NCI-H1417 treated with DMSO at 0.1 percent for 48 hours (cell line): Measurements from ENCODE around the gene HNRNPL.

Source experiments
- DNase-seq: peaks from one replicate; lab custom pipeline; 2025; lab: John Stamatoyannopoulos, UW

HNRNPL gene

DNA sequence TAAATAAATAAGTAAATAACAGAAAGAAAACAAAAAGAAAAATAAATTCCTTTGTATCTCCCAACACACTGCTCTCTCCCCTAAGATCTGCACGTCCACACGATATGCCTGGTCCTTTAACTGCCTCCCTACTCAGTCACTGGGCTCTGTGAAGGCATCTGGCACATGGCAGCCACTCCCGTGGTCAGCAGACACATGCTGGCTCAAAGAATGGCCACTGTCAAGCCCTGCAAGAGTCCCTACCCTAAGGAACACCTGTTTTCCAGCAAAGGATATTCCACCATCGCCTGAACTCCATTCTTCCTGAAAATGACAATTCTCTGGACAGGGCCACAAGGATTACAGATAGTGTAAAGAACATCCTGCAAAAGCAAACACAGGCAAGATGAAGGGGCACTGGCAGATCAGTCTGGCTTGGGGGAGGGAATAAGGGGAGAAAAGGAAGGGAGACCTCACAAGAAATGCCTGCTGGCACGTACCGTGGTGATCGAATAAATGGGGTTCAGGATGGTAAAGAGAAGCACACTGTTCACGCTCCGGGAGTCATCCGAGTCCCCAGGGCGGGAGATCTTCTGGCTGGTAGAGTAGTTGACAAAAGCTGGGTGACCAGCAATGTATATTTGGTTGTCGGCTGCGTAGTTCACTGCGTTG lies 4.3 kb downstream of the HNRNPL start:
- no peak for DNase-seq

DNA sequence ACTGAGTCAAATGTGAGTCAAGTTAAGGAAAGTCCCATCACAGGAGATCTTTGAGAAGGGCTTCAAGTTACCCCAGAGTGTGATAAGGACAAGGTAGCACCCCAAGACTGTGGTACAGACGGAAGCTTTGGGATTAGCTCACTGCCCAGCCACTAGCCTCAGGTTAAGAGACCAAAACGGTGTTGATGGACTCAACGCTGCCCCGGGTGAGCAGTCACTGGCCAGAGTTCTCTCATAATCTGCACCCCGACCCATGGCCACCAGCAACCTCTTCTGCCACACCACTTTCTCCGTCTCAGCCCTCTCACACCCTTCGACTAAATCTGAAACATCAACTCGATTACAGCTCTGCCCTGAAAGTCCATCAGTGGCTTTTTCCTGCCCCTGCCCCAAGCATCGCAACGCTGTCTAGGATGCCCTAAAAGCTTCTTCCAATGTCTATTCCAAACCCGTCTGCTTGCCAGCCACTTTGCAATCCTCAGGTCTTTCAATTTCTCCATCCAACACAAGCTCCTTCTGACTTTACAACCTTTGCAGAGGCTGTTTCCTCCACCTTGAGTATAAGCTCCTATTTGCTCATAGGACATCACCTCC lies 5.6 kb downstream of the HNRNPL start:
- no peak for DNase-seq

DNA sequence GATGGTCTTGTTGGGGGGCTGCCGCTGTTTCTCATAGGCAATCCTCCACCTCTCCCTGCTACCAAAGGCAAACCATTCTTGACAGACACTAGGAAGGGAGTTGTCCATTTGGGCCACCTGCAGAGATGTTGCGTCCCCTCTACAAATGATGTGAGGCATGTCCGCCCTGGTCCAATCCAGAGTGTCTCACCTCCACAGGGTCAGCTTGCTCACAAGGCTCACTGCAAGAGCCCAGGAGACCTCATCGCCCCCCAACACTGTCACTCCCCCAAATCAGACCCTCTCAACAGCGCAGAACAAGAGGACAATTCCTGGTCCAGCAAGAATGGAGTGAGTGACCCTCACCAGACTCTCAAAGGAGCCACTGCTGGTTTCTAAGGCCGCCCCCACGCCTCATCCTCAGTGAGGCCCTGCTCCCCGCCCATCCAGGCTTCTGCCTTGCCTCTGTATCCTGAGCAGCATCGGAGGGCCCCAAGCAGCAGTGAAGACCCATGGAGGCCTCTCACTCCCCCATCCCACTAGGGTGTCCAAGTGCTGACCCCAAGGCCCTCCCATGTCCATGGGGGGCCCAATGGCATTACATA lies 6.5 kb downstream of the HNRNPL start:
- no peak for DNase-seq

DNA sequence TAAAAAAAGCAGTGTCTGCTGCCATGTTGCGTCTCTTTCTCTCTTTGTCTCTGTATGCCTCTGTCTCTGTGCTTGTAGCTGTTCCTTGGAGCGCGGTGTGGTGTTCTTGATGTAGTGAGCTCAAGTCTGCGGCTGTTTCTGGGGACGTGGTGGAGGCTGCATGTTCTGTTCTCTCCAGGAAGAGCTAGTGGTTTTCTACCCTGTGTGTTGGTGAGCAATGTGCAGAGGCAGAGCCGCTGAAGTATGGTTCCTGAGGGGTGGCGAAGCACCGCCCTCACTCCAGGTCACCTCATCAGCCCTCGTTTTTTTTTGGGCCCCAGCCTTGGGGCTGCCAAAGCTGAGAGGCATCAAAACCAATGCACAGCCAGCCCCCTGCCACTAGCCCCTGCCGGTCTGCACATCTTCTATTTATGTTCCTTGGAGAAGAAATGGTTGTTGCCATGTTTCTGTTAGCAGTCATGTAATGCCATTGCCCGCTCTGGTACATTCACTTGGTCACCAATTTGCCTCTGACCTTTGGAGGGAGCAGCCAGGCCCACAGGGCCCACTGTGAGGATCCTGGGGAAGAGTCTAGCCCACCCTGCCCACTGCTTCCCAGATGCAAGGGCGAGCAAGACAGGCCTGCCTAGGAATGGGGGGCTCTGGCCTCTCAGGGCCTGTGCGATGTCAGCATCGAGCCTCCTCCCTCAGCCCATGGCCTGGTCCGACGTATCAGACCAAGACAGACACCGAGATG lies 7.2 kb downstream of the HNRNPL start:
- DNase-seq, result no peak

DNA sequence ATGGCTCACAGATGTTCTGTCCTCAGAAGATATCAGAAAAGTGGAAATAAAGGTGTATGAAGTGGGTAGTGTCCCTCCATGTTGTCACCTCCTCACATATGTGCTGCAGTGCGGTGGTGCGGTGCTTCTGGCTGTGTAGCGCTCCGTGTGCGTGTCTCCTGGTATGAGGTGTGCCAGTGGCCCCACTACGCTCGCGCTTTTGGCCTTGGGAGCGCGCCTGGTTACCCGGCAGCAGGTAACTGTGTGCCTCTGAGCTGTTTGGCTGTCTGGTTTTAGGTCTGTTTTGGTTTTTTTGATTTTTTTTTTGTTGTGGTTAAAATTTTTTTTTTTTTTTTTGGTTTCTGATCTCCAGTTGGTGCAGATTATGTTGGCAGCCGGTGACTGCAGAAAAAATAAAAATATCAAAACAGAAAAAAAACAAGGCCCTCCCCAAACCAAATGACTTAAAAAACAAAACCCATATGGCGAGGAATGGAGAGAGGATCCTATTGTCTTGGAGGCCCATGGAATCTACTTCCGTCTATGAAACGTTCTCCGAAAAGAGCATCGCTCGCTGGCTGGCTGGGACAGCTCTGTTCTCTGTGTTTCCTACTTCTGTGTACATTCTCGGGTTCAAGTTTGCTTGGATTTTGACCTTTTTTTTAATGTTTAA lies 7.9 kb downstream of the HNRNPL start:
- no peak for DNase-seq

DNA sequence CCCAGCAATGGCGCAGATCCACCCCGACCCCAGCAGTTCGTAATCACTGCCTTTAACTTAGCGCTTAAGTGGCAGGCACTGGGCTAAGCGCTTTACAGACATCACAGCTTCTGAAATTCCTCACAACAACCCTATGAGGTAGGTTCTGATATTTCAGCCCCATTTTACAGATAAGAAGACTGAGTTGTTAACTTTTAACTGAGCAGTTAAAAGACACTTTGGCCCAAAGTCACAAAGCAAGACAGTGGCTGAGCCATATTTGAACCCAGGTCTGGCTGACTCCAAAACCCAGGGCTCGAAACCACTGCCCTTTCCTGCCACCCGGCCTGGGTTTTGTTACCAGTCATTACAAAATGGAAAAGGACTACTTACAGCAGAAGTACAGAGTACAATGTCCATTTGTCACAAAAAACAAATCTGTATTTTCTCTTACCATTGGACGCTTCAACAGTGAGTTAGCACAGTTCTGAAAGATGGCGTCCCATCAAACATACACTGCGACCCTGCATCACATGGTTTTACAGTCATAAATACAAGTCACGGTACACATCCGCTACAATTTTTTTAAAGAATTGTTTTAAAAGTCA lies 8.5 kb downstream of the HNRNPL start:
- no peak for DNase-seq

DNA sequence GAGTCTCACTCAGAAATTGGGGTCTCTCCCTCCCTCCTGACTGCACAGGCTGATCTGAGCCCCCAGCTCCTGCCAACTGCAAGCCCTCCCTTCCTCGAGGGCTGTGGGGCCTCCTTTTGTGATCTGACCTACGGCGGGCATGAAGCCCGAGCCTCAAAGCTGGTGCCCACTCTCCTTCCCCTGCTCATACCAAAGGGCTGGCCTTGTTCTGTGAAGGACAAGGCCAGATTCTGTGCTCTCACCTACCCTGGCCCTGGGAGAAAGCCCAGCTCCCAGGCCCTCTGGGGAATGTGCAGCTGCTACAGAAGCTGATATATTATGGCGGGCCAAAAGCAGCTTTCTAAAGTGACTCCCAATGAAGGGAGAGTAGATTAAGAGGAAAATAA lies 9.2 kb downstream of the HNRNPL start:
- no peak for DNase-seq

DNA sequence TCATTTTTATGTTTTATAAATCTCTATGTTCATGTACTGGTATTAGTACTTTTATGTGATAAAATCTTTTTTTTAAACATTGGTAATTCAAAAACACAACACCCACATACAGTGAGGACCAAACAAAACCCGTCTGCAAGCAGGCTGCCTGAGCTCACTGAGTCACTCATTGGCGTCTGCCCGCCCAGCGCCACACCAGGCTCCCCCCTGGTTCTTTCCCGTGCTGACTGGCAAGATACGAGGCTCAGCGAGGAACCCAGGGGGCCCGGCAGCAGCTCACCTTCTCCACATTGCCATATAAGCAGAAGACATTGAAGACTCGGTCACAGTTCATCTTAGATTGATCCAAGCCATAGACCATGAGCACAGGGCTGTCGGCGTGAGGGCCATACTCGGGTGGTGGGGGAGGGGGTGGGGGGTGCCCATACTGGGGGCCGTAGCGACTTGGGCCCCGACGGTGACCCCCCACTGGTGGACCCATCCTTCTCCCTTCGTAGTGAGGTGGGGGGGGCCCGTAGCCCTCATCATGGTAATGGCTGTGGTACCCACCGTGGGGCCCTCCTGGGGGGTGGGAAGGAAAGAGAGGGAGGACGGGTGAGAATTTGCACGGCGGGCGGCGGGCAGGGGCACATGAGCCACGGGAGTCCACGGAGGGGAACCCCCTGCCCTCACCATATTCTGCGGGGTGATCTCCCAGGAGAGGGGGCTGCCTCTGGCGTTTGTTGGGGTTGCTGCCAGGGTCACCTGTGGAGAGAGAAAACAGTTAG lies 9.8 kb downstream of the HNRNPL start:
- no peak for DNase-seq

DNA sequence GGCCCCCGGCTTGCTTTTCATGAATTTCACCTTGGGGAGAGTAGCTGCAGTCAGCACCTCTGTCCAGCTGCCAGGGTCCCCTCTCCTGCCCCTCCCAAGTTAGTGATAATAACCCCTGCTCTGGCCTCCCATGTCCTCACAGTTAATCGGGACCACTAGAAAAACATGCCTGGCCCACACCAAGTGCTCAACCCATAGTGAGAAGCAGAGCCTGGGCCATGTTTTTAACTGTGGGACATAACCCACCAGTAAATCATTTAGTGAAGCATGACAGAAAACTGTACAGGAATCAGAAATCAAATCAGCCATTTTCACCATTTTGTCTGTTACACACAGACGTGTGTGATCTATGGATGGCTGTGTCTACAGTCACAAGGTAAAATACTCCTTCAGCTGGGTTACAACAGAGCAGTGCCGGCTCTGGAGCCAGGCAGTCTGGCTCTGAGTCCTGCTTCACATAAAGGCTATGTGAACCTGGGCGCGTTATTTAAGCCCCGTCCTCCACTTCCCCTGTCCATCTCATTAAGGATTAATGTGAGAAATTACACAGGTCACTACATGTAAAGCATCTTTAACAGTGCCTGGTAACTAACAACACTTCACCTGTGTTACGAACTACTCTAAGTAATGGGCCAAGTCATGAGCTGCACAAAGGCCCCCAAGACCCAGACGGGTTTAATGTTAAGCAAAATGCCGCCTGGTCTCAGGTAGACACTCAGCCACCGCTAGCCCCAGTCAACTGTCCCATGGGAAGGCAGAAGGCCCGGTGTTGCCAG lies 10.6 kb downstream of the HNRNPL start:
- DNase-seq, result no peak

DNA sequence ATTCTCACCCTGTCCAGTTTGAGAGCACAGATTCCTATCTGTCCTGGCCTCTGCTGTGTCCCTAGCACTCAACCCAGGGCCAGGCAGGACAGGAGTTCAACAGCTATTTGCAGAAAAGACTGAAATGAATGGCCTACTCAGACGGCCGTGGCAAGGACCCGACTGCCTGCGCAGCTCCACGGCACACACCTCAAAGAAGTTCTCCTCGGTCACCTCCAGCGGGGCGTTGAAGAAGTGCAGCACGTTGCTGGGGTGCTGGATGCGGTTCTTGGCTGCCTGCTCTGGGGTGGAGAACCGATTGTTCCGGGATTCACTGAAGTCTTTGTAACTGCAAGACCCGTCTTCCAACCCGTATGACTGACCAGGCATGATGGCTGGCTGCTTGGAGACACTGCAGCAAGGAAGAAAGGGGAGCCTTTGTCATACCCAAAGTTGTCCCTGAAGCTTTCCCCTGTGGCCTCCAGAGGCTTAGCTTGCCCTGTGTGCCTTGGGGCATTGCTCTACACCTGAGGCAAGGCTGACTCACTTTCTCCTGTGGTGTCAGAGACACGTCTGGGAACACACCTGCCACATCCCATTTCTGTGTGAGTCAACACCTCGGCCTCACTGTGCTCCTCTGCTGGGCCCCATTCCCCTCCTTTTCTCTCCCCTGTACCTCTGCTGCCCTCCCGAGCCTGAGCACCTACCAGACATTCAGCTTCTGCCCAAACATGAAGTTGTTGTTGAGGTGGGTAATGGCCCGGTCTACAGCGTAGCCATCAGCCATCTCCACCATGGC lies 11.4 kb downstream of the HNRNPL start:
- DNase-seq, result no peak

DNA sequence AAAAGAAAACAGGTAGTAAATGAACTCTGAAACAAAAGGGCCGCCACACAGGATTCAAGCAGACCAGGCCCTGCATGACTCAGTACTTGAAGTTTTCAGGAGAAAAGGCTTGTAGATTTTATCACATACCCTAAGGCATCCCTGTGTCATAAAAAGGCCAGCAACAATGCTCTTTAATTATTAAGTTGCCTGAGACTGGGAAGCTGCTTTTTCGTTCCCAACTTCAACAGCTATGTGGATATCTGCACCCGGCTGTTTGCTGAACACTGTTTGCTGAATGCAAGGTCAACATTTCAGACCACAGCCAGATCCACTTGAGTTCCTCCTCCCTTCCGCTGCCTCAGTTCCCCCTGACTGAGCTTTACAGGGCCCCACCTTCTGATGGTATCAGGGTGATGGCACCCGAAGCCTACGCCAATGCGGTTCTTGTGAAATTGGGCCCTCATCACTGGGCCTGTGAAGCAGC lies 12.1 kb downstream of the HNRNPL start:
- no peak for DNase-seq

DNA sequence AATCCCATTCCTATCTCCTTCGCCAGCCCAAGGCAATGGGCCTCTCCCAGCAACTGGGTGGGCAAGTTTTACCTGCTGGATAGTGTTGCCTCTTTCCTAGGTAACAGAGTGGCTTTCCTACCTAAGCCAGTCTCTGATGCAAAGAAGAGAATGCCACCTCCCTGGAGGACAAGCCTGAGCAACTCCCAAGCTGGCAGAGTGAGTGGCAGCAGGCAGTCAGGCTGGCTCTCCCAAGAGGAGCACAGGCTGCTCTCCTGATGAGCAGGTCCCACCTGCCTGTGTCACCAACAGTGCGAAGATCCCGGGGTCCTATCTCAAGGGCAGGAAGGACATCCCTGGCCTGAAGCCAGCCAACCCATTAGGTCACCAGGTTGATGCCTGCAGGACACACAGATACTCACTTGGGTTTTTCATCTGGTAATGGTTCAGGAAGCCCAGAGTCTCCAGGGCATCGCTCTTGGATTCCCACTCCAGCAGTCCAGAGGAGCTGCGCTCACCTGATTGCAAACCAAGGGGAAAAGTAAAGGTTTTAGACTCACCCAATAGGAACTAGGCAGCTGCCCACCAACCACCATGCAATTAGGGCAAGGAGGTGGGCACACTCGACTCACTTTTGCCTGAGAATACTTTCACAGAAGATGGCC lies 12.7 kb downstream of the HNRNPL start:
- DNase-seq, result no peak

DNA sequence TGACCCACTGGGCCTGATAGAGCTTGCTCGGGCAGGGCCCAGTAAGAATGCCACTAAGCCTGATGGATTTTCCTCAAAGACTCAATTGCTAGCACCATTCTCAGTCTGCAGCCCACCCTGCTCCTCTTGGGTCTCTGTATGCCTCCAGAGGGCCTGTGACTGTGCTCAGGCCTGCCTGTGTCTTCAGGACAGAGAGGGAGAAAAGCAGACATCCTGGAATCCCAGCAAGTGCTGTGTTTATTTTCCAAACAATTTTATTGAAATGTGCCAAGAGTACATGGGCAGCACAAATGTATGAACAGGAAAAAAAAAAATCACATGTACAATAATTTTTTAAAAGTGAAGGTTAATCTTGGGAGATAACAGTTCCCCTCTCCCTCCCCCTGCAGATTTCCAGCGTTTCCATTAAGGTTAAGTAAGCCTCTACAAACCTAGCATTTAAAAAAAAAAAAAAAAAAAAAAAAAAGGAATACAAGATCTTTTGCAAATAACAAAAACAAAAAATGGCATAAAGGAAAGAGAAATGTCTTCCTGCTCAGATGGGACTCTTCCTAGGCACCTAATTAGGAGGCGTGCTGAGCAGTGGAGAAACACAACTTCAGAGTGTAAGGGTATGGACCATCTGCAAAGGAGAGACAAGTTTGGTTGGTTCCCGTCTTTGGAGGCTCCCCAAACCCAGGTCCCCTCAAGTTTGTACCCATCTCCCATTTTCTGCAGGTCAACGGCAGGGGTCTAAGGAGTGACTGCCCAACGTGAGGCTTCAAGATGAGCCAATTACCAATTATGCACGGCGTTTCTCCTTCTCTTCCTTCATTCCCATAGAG lies 13.4 kb downstream of the HNRNPL start:
- no peak for DNase-seq

DNA sequence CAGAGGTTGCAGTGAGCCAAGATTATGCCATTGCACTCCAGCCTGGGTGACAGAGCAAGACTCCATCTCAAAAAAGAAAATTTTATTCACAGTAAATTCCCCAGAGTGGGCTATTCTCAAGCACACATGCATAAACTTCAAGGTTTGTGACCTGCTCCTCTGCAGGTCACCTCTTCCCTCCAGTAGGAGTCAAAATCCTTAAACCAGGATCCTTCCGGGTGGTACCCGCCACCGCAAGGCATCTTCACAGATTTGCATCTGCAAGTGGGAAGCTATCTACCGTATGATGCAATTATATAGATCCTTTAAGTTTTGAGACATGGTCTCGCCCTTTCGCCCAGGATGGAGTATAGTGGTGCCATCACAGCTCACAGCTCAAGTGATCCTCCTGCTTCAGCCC lies 15.2 kb downstream of the HNRNPL start:
- no peak for DNase-seq

DNA sequence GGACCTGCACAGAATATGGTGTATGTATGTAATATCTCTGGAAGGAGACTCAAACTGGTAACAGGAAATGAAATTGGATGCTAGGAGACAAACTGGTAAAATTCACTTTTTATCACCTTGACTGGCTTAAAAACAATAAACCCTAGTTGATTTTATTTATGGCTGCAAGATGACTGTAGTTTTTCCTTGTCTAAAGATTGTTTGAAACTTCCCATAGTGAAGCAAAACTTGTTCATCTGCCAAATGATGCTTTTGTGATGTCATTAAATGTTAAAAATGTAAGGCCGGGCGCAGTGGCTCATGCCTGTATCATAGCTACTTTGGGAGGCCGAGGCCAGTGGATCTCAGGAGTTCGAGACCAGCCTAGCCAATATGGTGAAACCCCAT lies 15.7 kb downstream of the HNRNPL start:
- DNase-seq, result no peak

DNA sequence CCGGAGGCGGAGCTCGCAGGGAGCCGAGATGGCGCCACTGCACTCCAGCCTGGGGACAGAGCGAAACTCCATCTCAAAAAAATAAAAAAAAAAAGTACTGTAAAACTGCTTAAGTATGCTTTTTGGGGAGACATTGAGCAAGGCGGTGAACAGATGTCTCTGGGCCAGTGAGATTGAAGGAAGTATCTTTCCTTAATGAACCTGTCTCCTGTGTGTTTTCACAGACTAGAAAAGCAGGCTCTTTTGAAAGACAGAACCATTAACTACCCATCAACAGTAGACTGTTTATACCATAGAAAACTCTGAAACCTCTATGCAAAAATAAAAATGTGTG lies 16.7 kb downstream of the HNRNPL start:
- no peak for DNase-seq

DNA sequence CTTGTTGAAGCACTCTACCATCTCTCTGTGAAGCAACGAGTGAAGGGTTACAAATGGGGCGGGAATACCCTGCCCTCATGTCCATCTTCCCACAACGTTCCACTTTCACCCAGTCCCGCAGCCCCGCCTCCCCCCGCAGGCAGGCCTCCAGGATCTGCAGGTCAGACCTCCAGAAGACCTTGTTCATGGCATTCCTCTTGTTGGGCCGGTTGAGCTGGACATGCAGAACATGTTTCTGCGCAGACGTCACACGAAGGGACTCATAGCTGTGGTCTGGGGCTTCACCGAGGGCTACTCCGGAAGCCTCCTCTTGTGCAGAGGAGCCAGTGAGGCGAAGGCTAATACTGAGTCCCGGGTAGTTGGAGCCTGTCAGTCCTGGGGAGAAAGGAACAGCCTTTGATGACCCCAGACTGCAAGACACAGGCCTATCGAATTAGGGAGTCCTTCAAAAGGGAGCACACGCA lies 18.6 kb downstream of the HNRNPL start:
- DNase-seq, result no peak

DNA sequence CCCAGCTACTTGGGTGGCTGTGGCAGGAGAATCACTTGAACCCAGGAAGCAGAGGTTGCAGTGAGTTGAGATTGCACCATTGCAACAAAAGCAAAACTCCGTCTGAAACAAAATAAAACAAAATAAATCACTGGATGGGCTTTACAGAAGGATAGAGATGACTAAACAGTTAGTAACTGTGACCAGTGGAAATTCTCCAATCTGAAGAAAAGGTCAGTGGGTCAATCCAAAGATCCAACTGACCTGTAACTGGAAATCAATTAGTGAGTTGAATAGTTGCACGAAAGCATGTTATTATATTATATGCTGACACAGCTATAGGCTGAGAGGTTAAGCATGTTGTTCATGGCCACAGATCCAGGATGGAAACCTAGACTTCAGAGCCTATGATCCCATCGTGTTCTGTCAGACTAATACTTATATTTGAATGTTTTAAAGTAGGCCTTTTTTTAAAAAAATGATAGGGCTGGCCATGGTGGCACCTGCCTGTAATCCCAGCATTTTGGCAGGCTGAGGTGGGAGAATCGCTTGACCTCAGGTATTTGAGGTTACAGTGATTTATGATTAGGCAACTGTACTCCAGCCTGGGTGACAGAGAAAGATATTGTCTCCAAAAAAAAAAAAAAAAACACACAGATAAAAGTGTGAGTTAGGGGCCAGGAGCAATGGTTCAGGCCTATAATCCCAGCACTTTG lies 19.6 kb downstream of the HNRNPL start:
- no peak for DNase-seq
